ENCODE results near the gene TRIB2.

TRIB2 gene

DNA sequence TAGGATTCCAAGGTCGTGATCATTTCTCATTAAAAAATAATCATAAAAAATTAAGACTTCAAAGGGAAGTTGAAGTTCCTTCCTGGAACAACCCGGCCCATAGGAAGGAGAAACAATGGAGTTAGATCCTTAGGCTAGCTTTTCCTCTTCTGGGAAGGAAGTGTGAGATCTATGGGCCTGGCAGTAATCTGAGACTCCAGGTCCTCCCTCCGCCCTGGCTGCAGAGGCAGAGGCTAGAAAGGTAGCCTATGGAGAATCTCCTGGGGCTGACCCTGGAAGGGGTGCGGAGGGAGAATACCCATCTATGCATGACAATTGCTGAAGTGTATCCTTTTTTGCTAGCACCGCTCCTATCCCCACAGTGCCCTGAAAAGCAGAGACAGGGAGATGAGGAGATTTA lies 37.9 kb downstream of the TRIB2 start:
- DNase-seq, result no peak

DNA sequence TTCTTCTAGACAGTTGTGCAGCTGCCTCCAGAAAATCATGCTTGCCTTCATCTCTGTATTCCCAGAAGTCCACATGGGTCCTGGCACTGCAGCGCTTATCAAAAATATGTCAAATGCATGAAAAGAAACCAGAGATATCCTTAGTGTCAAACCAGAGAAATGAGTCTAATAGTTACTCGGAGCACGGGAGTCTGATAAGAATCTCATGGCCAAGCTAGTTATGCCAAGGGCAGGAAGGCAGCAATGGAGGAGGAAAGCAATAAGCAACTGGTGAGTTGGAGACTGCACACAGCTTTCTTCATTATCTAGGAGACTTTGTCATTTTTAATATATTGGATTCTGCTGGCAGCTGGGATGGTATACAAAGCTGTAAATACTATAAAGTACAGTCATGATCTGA lies 38.6 kb downstream of the TRIB2 start:
- no peak for DNase-seq

DNA sequence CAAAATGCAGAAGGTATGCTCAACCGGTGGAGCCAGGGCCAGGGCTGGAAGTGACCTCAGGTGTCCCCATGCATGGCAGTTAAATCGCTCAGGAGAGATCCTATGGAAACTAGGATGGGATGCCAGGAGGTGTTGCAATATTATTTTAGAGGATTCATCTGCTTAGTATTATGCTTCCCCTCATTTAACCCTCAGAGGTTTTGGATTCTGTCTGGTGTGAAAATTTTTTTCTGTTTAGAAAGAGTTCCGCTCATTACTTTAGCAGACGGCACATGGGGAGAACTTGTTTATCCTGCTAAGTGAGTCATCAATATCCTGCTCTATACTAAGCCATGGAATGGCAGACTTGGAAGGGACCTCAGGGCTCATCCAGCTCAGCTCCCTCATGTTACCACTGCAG lies 42.5 kb downstream of the TRIB2 start:
- DNase-seq, result no peak

DNA sequence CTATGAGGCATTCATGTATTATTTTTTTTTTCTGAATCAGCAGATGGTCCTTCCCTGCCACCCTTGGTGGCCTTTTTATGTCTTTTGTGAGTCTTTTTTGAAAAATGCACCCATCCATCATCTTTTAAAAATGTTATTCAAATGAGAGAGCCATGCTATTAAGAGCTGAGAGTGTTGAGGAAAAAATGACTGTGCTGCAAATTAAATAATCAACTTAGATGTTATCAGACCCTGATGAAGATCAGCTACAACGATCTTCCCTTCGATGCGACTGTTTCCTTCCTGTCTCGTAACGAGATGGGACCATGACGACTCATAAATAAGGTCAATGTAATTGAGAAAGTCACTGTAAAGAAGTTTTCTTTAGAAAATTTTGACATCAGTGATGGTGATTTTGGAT lies 44.4 kb downstream of the TRIB2 start:
- no peak for DNase-seq

DNA sequence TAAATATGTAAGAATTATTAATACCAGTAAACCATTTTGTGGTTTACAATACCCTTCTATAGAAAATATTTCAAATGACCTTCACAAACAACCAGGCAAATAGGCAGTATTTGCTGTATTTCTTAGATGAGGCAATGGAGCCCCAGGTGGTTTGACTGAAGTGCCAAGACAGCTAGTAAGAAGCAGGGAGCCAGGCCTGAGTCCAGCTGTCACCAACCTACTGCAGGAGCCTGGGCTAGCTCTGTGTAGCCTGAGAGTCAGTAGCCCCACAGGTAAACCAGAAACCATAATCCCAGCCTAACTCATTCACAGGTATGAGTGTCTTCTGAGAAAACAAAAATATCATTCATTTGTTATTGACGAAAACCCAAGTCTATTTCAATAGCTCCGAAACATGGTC lies 45.6 kb downstream of the TRIB2 start:
- DNase-seq, result no peak

DNA sequence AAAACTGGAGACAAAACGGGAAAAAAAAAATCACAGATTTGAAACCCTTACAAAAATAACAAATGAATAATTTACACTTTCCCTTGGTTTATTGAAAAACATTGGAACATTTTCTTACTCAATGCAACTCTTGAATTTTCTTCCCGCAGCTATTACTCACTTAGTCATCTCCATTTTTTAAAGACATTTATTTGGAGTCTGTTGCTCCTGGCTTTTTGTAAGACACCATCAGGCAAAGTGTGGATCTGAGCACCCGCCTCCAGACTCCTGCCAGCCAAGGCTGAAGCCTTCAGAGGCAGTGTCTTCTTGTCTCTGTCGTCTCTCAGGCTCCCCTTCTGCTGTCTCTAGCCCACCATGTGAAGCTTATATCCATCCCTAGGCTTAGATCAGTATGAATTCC lies 46.2 kb downstream of the TRIB2 start:
- no peak for DNase-seq

DNA sequence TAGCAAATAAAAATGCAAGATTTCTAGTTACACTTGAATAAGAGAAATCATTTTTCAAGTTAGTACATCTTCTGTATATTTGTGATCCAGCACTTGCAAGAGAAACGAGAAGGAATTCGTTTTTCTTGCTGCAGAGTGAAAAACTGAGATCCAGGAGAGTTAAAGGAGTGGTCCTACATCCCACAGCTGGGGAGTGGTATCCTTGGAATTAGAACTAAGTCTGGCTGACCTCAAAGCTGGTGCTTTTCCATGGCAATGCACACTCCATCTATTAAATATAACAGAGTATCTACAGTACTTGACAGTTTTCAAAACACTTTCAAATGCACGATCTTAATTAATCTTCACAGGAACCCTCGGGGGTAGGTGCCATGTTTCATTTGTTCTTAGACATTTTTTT lies 46.8 kb downstream of the TRIB2 start:
- DNase-seq, result no peak

DNA sequence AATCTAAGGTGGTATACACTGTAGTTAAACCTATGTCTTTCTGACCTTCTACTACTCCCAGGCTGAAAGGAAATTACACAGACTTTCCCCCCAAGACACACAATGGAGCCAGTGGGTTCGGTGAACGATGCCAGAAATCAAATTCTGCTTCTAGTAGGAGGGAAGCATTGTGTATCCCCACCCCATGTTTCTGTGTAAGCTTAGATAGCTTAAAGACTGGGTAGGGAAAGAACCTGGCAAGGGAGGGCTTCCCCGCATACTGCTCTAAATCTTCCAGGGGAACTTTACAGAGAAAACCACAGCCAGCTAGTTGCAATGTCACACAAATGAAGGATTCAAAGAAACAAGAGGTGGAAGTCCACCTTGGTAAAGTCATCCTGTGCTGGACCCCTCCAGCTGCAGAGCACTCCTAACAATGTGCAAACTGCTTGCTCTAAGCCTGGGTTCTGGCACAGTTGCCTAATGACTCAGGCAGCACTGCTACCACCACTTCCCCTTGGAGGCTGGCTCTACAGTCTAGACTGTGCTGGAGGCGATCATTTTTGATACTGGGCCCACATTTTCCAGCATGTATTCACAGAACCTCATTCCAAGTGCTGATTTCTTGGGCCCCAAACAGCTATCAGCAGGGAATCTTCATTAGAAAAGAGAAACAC lies 47.5 kb downstream of the TRIB2 start:
- DNase-seq, result no peak

DNA sequence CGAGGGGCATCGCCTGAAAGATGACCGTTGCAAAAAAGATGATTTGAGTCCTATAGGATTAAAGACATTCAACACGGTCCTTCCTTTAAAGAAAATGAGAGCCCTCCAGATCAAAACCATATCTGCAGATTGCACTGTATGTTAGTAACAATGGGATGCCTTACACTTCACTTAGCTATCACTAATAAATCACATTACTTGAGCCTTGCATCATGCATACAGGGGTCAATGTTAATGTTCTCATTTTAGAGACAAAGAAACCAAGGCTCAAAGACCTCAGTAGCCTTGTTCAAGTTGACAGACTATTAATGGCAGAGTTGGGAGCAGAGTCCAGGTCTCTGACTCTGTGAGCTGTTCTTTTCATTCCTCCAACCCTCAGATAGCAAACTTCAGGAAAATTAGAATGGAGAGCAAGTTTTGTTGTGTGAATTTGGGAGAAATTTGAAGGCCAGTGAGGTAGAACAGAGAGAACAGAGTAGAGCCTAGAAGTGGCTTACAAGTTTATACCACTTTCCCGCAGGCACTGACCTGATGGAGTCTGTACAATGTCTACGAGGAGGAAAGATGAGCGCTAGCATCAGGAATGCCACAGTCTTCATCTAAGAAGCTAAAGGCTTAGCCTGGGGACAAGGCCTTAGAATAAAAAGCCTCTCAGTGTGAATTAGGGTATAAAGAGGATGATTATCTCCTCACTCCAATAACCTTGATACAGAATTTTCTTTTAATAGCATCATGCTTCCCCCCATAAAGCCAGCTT lies 48.3 kb downstream of the TRIB2 start:
- no peak for DNase-seq

DNA sequence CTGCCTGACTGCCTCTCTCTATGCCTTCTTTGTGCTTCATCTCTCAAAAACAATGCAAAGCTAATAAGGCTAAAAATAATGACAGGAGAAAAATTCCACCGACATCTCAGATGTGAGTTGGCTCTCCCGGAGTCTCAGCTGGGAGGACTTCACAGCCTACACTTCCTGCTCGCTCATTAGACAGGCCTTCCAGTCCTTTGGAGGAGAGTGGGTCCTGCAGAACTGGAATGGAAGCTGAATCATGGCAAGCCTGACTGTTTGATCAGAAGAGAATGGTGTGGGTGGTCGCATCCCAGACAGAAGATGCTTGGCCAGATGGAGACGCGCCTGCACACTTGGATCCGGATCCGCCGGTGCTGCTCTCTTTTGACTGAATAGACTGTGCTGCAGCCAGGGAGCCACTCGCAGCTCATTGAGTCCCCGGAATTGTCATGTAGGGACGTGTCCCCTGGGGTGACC lies 49.7 kb downstream of the TRIB2 start:
- DNase-seq, result no peak

DNA sequence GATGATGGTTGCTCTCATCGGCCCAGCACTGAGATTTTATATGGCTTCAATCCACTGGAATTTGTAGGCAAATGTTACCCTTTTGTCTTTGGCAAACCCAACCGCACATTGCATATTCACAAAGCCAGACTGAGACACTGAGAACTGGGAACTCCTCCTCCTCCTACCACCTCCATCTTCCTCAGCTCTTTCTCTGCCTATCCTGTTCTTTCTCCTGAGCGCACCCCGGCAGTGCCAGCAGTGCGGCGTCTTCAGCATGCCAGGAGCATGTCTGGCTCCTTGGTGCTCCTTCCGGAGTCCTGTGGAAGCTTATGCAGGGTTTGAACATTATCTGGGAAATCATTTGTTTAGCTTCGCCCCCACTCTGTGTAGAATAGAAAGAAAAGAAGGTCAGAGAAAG lies 50.8 kb downstream of the TRIB2 start:
- no peak for DNase-seq

DNA sequence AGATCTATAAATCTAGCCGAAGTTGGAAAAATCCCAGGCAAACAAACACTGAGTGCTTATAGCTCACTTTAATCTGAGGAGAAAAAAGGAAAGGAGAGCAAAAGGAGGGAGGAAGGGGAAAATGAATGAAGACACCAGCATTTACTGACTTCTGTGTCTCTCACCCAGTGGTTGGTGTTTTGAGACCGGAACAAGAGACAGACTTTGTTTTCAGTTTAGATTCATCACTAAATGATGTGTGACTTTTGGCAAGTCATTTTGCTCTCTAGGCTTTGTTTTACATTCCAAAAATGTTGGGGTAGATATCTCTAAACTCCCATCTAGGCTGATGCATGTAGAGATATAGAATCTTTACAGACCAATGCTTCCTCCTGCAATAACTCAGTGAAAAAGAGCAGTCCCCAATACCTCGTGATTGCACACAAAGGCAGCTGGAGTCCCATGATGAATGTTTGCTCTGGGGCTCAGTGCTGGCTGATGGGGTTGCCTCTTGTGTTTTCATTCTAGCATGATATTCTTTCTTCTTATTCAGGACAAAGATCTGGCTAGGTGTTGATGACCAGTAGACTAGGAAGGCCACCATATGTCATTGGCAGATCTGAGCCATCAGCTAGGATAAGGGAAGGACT lies 51.4 kb downstream of the TRIB2 start:
- DNase-seq, result no peak

DNA sequence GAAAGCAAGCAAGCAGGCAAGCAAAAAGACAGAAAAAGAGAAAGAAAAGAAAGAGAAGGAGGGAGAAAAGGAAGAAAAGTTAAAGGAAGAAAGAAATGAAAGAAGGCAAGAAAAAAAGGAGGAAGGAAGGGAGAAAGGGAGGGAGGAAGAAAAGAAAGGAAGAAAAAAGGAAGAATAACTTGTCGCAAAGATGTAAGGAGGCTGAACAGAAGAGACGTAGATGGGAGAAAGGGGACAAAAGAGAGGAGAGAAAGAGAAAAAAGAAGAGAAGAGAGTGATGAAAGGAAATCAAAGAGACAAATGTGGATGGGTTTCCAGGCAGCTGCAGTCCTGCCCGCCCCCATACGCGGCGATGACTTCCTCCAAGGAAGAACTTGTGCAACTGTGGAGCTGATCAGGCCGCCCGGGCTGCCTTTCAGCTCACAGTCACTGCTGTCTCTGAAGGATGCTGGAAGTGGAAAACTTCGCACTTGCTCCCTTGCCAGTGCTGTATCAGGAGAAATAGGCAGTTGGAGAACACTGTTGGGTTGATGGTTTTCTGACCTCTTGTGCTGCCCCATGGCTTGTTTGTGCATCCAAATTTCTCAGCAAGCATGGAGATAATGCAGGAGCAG lies 52.9 kb downstream of the TRIB2 start:
- no peak for DNase-seq

DNA sequence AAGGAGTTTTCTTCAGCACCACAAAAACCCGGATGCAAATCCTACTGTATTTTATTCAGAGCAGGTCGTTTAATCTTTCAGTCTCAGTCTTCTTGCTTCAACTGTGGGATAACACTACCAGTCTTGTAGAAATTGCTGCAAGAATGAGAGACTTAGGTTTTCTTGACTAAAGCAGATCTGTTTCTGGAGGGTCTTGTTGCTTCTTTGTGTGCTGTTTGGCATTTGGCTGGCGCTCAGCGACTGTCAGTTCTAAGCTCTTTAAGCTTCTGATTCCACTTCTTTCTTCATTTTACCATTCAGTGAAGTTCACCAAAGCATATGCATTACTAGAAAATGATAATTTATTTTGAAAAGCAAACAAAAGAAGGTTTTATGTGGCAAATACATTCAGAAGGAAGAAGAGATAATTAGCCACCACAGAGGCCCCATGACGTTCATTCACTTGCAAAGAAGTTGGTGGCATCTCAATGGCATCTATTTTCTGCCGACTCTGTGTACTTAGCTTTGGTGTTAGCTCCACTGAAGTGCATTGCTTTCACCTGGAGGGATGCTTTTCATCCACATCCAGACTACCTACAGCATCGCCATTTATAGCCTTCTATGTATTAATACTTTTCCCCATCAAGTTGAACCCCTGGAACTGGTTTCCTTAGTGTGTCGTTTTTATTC lies 53.7 kb downstream of the TRIB2 start:
- DNase-seq, result no peak

DNA sequence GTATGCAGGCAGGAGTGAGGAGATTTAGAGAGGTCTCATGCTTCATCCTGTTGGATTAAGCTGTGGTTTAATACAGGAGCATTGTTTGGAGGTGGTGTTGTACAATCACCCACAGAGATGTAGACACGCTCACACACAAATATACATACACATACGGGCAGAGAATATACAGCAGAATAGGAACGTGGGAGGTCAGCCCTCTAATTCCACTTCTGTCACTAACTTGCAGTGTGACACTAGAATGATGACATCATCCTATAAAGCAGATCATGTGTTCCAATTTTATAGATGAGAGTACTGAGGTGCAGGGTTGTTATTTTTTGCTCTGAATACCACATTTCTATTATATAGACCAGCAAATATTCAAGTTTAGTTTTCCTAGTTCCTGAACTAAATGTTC lies 54.4 kb downstream of the TRIB2 start:
- DNase-seq, result no peak

DNA sequence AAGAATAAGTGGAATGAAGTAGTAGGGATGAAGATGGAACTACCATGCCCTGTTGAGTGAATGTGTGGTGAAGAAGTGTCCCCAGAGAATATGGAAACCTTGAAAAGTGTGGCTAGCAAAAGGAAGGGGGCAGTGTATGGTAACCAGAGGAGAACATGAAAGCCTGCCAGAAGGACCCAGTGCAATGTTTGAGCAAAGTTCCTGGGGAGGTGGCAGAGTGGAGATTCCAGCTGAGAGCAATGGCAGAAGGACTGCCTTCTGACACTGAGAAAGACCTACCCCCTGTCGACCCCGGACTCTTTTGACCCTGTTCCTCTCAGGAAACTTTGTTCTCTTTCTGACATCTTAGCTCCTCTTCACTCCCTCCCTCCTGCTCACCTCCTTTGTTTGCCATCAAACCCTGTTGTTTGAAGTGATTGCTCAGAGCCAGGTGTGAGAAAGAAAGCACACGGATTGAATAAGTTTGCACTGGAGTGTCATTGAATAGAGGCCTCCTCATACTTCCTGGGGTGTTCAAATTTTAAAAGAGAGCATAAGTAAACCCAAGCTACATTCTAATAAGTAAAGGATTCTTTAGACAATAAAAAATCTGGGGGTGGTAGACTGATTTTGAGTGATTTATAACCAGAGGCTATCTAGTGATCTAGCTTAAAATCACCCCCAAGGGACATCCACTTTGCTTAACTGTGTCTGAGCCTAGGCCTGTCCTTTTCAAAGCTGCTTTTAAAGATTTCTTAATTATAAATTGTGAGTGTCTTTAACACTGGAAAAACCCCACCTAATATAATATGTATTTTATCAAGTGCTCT lies 57.1 kb downstream of the TRIB2 start:
- no peak for DNase-seq

DNA sequence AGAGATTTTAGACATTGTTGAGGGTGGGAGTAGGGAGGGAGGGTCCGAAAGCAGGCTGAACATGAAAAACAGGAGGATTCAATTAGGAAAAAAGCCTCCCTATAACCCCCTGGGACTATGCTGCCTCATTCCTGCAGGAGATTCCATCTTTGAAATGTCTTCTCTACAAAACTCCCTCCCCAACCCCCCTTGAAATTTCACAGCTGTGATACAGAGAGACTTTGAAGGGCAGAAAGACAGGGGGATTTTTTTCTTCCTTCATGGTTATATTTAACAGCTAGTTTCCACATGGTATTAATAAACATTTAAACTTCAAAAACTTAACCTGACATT lies 57.6 kb downstream of the TRIB2 start:
- DNase-seq, result no peak

DNA sequence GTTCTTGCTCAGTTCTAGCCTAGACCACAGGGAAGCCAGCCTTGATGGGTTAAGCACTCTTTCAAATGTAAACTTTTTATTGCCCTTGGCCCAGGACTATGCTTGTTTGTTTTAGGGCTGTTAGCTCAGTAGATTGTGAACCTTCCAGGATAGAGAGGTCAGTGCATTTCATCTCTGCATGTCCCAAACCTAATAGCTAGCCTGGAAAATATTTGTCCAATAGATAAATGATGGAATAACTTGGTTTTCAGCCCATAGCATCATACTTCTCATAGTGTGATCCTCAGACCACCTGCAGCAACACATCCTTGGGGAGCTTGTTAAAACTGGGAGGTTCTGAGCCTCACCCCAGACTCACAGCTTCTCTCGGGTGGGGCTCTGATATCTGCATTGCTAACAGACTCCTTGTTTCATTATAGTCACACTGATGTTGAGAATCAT lies 59.8 kb downstream of the TRIB2 start:
- no peak for DNase-seq

DNA sequence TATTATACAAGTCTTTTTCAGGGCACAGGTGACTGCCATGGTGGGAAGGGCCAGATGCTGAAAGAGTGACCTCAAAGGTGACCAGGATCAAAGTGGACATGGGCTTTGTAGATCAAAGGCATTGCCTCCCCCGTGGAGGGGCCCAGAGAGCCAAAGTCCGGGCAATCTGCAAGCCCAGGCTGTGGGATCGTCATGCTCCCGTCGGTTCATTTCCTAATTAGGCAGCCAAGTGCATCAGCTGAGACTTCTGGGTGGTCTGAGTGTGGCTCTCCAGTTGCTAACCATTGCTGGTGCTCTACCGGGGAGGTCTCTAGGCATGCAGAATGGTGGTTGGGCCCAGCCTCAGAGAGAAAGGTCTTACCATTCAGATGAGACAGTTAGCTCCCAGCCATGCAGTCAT lies 61.6 kb downstream of the TRIB2 start:
- no peak for DNase-seq

DNA sequence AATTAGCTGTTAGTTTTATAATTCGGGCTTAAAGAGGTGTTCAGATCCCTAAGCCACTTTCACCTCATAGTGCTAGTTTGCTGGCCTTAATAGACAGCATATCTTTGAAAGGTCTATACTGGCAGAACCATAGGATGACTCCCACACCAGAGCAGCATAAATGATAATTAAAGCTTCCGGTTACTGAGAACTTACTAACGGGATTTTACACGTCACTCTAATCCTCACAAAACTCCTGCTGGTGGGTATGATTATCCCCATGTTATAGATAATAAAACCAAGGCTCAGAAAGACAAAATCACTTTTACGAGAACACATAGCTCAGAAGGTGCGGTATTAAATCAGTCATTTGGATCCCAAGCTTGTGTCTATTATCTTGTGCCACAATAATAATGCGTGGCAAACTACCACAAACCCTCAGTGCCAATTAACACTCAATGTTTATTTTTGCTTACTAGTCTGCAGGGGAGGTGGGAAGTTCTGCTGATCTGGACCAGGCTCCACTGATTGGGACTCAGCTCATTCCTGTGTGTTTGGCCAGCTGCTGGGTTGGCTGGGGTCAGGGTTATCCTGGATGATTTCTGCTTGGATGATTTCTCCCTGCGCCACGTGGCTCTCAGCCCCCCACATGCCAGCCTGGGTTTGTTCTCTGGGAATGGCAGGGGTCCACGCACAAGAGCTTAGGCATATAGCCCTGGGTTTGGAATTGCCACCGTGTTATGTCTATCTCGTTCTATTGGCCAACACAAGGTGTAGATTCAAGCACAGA lies 62.3 kb downstream of the TRIB2 start:
- DNase-seq, result no peak

DNA sequence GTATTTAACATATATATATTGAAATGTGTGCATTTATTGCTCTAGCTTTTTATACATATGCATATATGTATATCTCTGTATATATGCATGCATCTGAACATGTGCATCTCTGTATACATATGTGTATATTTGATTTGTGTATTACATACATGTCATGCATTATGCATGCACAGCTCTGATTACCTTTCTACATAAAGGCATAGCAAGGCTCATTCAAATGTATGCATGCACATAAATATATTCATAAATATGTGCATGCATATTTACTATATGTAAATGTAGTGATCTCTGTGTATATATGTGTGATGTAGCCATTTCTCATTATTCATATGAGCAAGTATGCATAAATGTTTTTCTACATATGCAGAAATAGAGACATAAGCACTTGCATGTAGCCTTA lies 64.6 kb downstream of the TRIB2 start:
- DNase-seq, result no peak

Measured in activated CD4-positive, alpha-beta T cell treated with anti-CD3 and anti-CD28 coated beads, Interleukin-2, amount 50 U/mL, for 16 hours (primary cell).